Measurements from ENCODE around the gene PCBD1.
"Not testable (repeated sequence)": the region's sequence is repeated elsewhere in the genome, so short reads cannot be mapped to it uniquely, and the experiment has no call there.

PCBD1 gene

GRCh38 chr10:70887804-70888800 is at the start of gene PCBD1:
Gene PCBD1, minus strand, starts transcription at chr10:70888565. Its CDS starts 32 bp downstream, at chr10:70888533.
- no peak for DNase-seq (ENCODE audit: low read depth, low spot score)

- DNase-seq (ENCODE audit: low read depth, low spot score), result no peak
These were observed 49.3 kb upstream of the PCBD1 start for GRCh38 chr10:70937661-70938060.

- no peak for DNase-seq (ENCODE audit: low read depth, low spot score)
These were observed 47.7 kb upstream of the PCBD1 start for GRCh38 chr10:70936111-70936510.

GRCh38 chr10:70935631-70936030 is 47.3 kb upstream of the PCBD1 start:
- no peak for DNase-seq (ENCODE audit: low read depth, low spot score)

DNA sequence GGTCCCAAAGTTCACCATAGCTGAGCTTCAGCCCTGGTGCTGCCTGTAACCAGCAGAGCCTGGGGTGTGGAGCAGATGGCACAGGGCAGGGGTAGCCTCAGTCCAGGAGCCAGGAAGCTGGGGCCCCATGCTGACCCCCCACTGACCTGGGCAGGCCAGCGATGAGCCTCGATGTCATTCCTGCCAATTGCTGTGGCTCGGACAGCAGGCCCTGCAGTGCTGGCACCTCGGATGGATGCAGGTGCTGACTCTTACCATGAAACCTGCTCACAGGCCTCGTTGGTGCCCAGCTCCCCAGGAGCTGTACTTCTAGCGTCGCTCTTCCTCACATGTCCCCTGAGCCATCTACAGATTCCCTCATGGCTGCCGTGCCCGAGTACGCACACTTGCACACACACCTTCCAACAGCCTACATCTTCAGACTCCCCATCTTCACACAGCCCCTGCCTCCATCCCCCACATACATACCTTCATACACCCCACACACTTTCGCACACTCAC is 46.8 kb upstream of the PCBD1 start:
- no peak for DNase-seq (ENCODE audit: low read depth, low spot score)

DNA sequence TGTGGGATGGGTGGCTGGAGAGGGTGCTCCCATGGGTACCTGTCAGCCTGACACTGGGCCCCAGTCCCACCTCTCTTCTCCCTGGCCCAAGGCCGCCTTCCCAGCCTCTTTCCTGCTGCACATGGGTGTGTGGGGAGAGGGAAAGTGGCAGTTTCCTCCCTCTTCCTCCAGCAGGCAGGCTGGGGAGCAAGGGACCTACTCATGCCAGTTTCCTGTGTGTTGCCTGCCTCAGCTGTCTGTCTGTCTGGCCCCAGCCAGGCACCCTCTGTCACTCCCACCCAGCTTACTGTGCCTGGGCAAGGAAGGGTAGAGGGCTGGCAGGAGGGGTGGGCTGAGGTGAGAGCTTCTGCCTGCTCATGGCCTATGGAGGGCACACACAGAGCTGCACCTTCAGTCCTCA is 46.3 kb upstream of the PCBD1 start:
- DNase-seq (ENCODE audit: low read depth, low spot score), result no peak

GRCh38 chr10:70932392-70933196 is 44.2 kb upstream of the PCBD1 start:
- DNase-seq (ENCODE audit: low read depth, low spot score), result no peak

DNA sequence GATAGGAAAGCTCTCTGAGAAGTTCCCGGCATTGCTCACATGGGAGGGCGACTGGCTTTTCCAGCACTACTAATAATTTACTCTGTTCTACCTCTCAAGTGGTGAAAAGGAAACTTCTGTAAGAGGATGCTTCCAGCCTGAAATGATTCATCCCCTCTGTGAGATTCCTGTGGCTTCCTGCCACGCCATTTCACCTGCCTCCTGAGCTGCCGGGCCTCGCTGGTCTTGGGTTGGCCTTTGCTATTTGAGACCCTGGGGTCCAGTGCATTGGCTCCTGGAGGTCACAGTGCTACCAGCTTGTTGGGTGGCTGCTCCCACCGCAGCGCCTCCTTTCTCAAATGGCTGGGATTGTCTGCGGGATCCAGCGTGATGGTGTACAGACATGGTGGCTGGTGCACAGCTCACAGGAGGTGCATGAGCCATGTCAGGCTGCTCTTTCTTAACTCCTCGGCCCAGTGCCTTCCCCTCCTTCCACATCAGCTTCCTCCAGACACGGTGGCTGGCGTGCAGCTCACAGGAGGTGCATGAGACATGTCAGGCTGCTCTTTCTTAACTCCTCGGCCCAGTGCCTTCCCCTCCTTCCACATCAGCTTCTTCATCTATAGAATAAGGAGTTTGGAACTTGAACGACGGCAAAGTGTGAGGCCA is 42.9 kb upstream of the PCBD1 start:
- no peak for DNase-seq (ENCODE audit: low read depth, low spot score)

DNA sequence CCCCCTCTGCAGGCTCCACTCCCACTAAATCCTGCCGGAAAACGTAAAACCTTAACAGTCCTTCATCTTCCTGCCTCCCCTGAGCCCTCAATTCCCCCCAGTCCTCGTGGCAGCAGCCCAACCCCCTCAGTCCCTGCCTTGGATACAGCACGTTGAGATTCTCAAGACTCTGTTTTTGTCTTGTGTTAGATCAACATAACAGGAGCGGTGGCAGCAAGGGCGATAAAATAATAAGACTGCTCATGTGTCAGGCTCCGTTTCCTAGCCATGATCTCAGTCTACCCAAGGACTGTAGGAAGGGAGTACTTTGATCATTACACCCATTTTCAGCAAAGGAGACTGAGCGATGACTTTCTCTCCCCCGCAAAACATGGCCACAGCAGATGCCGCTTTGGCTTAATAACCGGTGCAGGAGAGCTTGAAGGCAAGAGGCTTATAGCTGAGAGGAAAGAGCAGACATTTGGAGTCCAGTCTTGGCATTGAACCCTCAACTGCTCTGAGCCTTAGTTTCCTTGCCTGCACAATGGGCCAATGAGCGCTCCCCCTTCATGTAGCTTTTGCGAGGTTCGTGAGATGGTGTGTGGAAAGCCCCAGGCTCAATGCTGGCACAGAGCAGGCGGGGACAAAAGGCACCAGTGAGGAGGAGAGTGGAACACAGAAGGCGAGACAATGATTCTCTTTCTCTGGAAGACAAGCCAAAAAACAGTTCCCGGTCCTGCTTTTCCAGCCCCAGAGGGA is 42.1 kb upstream of the PCBD1 start:
- DNase-seq (ENCODE audit: low read depth, low spot score), result no peak

DNA sequence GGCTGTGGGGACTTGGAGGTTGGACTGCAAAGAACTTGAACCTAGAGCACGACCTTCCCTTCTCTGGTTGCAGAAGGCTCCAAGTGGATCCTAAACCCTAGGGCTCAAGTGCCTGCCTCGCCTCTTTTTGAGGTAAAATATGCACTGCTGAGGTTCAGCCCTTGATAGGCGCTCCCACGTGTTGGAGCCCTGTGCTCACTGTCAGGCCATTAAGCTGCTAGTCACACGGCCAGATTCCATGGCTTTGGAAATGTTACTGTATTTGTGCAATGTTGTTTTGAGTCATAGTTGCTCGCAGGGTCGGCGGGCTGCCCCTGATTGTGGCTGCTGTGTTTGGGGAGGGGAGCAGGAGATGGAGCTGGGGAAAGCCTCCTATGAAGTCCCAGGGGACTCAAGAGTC is 39.8 kb upstream of the PCBD1 start:
- DNase-seq (ENCODE audit: low read depth, low spot score), result no peak

DNA sequence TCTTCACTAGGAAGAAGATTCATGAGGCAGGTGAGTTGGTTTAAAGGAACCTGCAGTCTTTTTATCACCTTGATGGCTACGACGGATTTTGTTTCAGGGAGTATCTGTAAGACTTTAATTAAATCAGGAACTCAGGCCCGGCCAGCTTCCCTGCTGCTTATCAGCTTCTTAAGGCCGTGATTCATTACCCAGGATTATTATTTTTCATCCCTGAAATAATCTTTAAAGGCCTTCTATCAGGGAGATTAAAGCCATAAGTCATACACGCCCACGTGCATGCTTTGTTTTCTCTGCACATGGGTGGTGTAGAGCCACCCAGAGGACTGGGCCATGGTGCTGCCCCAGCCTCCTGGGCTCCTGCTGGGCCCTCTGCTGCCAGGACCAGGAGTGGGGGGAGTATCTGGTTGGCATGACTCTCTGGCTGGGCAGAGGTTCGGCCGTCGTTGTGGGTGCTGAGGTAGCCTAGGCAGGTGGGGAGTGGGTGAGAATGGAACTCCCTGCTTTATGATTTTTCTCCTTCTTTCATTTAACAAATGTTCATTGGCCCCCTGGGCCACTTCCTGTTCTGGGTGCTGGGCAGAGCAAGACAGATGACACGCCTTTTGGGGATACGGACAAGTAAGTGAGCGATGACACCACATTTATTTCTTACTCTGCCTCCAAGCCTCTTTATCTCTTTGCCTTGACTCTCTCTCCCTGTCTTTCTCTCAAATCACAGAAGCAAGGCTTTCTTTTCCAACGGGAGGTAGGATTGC is 39.0 kb upstream of the PCBD1 start:
- no peak for DNase-seq (ENCODE audit: low read depth, low spot score)

DNA sequence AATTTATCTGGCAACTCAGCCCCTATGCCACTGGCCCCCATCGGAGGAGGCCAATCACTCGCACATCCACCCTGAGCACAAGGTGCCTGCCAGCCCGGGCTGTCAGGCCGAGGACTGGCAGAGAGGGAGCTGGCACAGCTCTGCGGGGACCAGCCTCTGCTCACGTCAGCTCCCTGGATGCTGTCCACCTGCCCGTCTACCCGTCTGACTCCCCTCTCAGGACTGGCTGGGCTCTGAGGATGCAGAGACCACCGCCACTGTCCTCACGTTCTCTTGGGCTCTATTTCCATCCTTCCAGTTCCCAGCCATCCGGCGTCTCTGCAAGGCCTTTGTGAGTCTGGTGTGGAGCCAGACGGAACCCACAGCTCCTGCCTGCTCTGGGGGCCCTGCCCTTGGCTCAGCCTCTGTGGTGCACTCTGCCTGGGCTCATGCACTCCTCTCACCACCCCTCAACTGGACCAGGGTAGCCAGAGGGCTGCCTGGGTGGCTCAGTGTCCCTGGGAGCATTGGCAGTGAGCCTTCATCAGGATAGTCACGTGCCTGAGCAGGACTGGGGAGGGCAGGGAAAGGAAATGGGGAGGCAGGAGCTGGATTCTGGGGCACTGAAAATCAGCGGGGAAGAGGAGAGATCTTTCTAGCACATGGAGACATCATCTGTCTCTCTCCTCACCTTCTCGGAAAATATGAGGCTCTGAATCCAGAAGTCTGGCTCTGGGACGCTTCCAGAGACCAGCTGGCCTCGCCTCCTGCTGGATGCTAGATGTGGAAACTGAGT is 38.0 kb upstream of the PCBD1 start:
- no peak for DNase-seq (ENCODE audit: low read depth, low spot score)

- peak; percentile 9 for DNase-seq (ENCODE audit: low read depth, low spot score)
These were observed 37.2 kb upstream of the PCBD1 start for GRCh38 chr10:70925377-70926225.

GRCh38 chr10:70923696-70924095 is 35.3 kb upstream of the PCBD1 start:
- no peak for DNase-seq (ENCODE audit: low read depth, low spot score)

DNA sequence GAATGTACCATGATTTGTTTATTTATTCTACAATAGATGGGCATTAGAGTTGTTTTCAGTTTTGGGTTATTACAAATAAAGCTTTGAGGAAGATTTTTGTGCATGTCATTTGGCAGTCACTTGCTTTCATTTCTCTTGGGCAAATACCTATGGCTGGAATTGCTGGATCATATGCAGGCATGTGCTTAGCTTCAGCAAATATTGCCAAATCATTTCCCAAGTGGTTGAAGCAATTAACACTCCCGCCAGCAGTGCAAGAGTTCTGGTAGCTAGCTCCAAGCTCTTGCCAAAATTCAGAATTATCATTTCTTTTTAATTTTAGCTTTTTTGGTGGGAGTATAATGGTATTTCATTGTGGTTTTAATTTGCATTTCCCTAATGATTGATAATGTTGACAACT is 32.9 kb upstream of the PCBD1 start:
- no peak for DNase-seq (ENCODE audit: low read depth, low spot score)

DNA sequence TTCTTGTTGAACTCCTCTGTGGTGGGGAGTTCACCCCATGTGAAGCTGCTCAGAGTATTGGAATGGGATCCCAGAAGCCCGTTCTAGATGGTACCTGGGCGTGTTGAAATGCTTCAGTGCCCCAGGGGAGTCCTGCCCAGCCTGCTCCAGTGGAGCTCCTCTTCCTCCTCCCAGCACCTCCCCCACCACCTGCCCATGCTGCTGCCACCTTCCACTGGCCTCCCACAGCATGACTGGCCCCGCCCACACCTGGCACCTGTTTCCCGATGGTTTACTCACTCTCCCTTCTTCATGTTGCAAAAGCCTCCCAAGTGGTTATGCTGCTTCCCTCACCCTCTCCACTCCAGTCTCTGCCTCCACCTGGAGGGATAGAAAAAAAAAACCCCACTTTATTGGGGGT is 32.2 kb upstream of the PCBD1 start:
- DNase-seq (ENCODE audit: low read depth, low spot score), result no peak

DNA sequence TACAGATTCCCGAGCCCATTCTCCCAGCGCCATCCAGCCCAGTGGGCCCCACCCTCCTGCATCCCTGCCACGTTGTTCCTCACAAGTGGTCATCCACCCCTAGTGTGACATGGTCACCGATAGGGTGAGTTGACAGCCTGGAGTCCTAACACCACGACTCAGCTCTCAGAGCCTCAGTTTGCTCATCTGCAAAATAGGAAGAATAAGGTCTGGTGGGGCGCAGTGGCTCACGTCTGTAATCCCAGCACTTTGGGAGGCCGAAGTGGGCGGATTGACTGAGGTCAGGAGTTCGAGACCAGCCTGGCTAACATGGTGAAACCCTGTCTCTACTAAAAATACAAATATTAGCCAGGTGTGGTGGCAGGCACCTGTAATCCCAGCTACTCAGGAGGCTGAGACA is 31.5 kb upstream of the PCBD1 start:
- DNase-seq (ENCODE audit: low read depth, low spot score), result not testable (repeated sequence)

GRCh38 chr10:70918851-70919530 is 30.6 kb upstream of the PCBD1 start:
- no peak for DNase-seq (ENCODE audit: low read depth, low spot score)
